ENCODE measurements around the gene TMEM198. TPM values are rescaled to one million over a fixed set of nuclear protein-coding genes. Genes with fewer than 3 reads are reported as not detected.

The TMEM198 gene
- total and polyA plus RNA-seq, 2 donors = 2.0 to 6.0 TPM

GRCh38 chr2:219505585-219505984 lies 38.2 kb upstream of the TMEM198 start:
- H3K4me3 ChIP-seq (ENCODE audit: low read depth, low read length) = no peak overlapping the region
- WGBS = 89% methylated on average over 9 of the region's 9 CpGs
- no peaks in the 10 kb centered on the region for H3K4me1 ChIP-seq (ENCODE audit: insufficient read depth)
- no peak overlapping the region for H3K27ac ChIP-seq (ENCODE audit: low read depth)
- no peak for DNase-seq (ENCODE audit: extremely low spot score)
- no peaks in the 10 kb centered on the region for H3K36me3 ChIP-seq (ENCODE audit: insufficient read depth)

- 86% methylated on average over 23 of the region's 23 CpGs for WGBS
- DNase-seq (ENCODE audit: extremely low spot score) = no peak
- Histone ChIP-seq H3K4me1 (ENCODE audit: insufficient read depth) (no peaks in the 10 kb centered on the region), H3K27ac (ENCODE audit: low read depth) (no peak overlapping the region), H3K36me3 (ENCODE audit: insufficient read depth) (no peaks in the 10 kb centered on the region), H3K4me3 (ENCODE audit: low read depth, low read length) (no peak overlapping the region)
Observed at GRCh38 chr2:219506153-219506801, 37.6 kb upstream of the TMEM198 start.

DNA sequence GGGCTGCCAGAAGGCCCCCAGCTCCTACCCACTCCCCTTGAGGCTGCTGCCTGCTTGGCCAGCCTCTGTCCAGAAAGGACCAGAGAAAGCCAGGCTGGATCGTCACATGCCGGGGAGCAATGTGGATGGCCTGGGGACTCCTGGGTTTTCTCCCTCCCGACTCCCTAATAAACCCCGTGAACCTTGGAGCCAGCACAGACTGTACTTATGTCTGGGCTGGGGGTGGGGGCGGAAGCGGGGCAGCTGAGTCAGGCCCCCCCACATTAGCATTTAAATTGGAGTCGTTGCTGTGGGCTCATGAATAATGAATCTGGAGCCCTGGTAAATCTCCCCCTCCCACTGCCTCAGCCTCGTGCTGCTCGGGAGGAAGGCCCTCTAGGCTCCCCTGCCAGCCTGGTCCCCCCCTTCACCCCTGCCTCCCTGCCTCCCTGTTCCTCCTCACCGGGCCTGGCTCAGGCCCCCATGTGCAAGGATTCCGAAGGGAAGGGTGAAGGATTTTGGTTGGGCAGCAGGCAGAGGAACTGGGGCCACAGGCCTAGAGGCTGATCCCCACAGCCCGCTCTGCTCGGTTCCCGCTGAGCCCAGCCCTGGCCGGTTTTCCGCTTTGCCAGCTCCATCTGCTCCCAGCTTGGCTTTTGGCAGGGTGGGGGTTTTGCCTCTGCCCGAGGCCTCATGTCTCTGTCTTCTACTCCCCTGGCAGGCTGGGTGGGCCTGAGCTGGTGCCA lies 36.9 kb upstream of the TMEM198 start:
- no peak for DNase-seq (ENCODE audit: extremely low spot score)
- 75% methylated on average over 17 of the region's 17 CpGs for WGBS
- Histone ChIP-seq H3K36me3 (ENCODE audit: insufficient read depth) (no peaks in the 10 kb centered on the region), H3K4me1 (ENCODE audit: insufficient read depth) (no peaks in the 10 kb centered on the region), H3K27ac (ENCODE audit: low read depth) (no peak overlapping the region), H3K4me3 (ENCODE audit: low read depth, low read length) (no peak overlapping the region)

DNA sequence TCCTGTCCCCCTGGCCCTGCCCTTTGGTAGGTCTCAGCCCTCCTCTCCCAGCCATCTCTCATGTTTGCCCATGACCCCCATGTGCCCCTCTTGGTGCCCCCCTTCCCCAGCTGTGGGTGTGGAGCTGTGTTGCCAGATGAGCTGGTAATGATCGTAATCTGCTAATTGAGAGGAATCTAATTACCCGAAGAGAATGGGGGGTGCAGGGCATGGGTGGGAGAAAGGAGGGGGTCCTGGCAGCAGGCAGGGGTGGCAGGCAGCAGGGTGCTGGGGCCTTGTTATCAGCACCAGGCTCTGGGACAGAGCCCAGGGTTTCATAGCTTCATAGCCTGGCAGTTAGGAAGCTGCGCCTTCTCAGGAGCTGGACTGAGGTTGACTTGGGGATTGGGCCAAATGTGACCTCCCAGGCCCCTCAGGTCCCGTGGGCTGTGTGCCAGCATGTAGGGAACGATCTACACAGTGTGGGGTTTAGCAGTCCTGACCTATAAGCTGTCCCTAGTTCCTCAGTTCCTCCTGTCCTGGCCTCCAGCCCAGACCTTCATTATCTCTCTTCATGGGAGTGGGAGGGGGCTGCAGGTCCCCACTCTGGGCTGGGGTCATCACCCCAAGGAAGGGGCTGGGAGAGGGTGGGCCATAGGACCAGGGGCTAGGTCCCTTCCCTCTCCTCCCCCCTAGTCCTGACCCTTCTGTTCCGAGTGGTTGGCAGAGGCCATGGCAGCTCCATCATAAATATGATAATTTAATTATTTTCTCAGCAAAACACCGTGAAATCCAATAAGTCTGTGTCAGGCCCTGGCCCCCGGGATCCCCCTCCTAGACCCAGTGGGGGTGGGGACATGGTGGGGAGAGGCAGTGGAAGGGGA lies 36.0 kb upstream of the TMEM198 start:
- H3K36me3 ChIP-seq (ENCODE audit: insufficient read depth) = no peaks in the 10 kb centered on the region
- H3K27ac ChIP-seq (ENCODE audit: low read depth) = no peak overlapping the region
- H3K4me3 ChIP-seq (ENCODE audit: low read depth, low read length) = no peak overlapping the region
- WGBS = 49% methylated on average over 8 of the region's 8 CpGs
- DNase-seq (ENCODE audit: extremely low spot score) = no peak
- H3K4me1 ChIP-seq (ENCODE audit: insufficient read depth) = no peaks in the 10 kb centered on the region

- Histone ChIP-seq H3K27ac (ENCODE audit: low read depth) (no peak overlapping the region), H3K4me1 (ENCODE audit: insufficient read depth) (no peaks in the 10 kb centered on the region), H3K4me3 (ENCODE audit: low read depth, low read length) (no peak overlapping the region), H3K36me3 (ENCODE audit: insufficient read depth) (no peaks in the 10 kb centered on the region)
- WGBS = 55% methylated on average over 4 of the region's 4 CpGs
- DNase-seq (ENCODE audit: extremely low spot score) = no peak
Observed at GRCh38 chr2:219508444-219508734, 35.4 kb upstream of the TMEM198 start.

GRCh38 chr2:219508971-219509779 lies 34.7 kb upstream of the TMEM198 start:
- H3K4me1 ChIP-seq (ENCODE audit: insufficient read depth) = no peaks in the 10 kb centered on the region
- WGBS = 6% methylated on average over 14 of the region's 14 CpGs
- DNase-seq (ENCODE audit: extremely low spot score) = no peak
- no peak overlapping the region for H3K4me3 ChIP-seq (ENCODE audit: low read depth, low read length)
- H3K36me3 ChIP-seq (ENCODE audit: insufficient read depth) = no peaks in the 10 kb centered on the region
- no peak overlapping the region for H3K27ac ChIP-seq (ENCODE audit: low read depth)

DNA sequence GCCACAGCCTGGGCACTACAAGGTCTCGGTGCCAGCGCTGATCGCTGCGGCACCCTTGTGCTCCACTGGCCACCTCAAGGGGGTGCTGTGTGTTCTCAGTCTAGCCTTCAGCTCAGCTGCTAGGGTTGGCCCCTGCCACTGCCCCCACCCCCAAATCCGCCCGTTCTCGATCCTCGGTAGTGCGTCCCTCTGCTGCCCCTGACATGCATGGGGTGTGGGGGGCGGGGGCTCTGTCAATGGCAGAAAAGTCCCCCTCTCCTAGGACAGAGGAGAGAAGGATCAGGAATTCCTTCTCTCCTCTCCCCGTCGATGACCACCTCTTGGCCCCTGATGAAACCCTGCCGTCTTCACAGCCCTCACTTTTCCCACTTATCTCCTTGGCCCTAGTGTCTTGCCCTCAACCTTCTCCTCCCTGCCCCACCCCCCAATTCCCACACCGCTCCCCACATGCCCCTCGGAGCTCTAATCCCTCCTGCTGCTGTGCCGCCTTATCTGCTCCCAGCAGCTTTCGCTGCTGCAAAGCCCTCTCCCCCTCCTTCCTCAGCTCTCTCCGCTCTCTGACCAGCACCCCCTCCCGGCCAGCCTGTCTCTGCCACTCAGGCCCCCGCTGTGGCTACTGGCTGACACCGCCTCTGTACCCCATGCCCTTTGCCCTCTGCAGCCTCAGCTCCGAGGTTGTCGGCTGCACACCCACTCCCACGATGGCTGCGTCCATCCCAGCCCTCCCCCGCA lies 33.9 kb upstream of the TMEM198 start:
- no peak for DNase-seq (ENCODE audit: extremely low spot score)
- Histone ChIP-seq H3K36me3 (ENCODE audit: insufficient read depth) (no peaks in the 10 kb centered on the region), H3K4me3 (ENCODE audit: low read depth, low read length) (no peak overlapping the region), H3K4me1 (ENCODE audit: insufficient read depth) (no peaks in the 10 kb centered on the region), H3K27ac (ENCODE audit: low read depth) (no peak overlapping the region)
- 2% methylated on average over 26 of the region's 26 CpGs for WGBS

- no peak overlapping the region for H3K27ac ChIP-seq (ENCODE audit: low read depth)
- no peak overlapping the region for H3K4me3 ChIP-seq (ENCODE audit: low read depth, low read length)
- no peaks in the 10 kb centered on the region for H3K4me1 ChIP-seq (ENCODE audit: insufficient read depth)
- no peak for DNase-seq (ENCODE audit: extremely low spot score)
- WGBS = 40% methylated on average over 22 of the region's 22 CpGs
- no peaks in the 10 kb centered on the region for H3K36me3 ChIP-seq (ENCODE audit: insufficient read depth)
Observed at GRCh38 chr2:219510512-219511135, 33.2 kb upstream of the TMEM198 start.

- H3K36me3 ChIP-seq (ENCODE audit: insufficient read depth) = no peaks in the 10 kb centered on the region
- no peak overlapping the region for H3K27ac ChIP-seq (ENCODE audit: low read depth)
- DNase-seq (ENCODE audit: extremely low spot score) = no peak
- 35% methylated on average over 15 of the region's 15 CpGs for WGBS
- no peak overlapping the region for H3K4me3 ChIP-seq (ENCODE audit: low read depth, low read length)
- no peaks in the 10 kb centered on the region for H3K4me1 ChIP-seq (ENCODE audit: insufficient read depth)
Observed at GRCh38 chr2:219511547-219512325, 32.1 kb upstream of the TMEM198 start.

GRCh38 chr2:219512524-219513216 lies 31.2 kb upstream of the TMEM198 start:
- WGBS = 46% methylated on average over 16 of the region's 16 CpGs
- H3K4me1 ChIP-seq (ENCODE audit: insufficient read depth) = no peaks in the 10 kb centered on the region
- no peak overlapping the region for H3K4me3 ChIP-seq (ENCODE audit: low read depth, low read length)
- no peak for DNase-seq (ENCODE audit: extremely low spot score)
- no peak overlapping the region for H3K27ac ChIP-seq (ENCODE audit: low read depth)
- H3K36me3 ChIP-seq (ENCODE audit: insufficient read depth) = no peaks in the 10 kb centered on the region

DNA sequence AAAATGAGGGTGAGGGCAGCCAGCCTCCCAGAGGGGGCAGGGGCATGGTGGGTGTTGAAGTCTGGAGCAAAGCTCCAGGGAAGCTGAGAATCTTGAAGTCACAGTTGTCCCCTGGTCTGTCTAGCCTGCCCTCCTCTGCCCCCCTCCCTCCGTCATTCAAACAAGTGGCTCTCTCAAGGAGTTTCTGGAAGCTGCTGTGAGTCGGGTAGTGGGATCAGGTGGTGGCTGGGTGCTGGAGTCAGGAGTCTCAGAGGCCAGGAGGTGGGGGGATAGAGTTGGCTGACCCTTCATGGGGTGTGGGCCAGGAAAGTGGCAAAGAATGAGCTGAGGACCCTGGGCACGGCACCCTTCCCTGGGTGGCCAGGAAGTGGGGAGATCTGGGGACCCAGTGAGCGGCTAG lies 30.0 kb upstream of the TMEM198 start:
- WGBS = 30% methylated on average over 4 of the region's 4 CpGs
- Histone ChIP-seq H3K4me3 (ENCODE audit: low read depth, low read length) (no peak overlapping the region), H3K4me1 (ENCODE audit: insufficient read depth) (no peaks in the 10 kb centered on the region), H3K36me3 (ENCODE audit: insufficient read depth) (no peaks in the 10 kb centered on the region), H3K27ac (ENCODE audit: low read depth) (no peak overlapping the region)
- no peak for DNase-seq (ENCODE audit: extremely low spot score)

Measured in urinary bladder (tissue), 4 donors.